Duodenal mucosa (tissue), 2 donors: ENCODE results near the gene ABCC6.

ENCODE experiments used
- H3K27ac ChIP-seq: one replicate; pipeline ENCODE4 v1.7.0; 2013; ENCODE audit warnings: low read depth, low read length
- H3K27me3 ChIP-seq, 2 donors: one replicate each; pipeline ENCODE4 v1.7.0; 2013; ENCODE audit warnings: low read length in 2 of 2, control low read depth in 1 of 2; ENCODE audit not compliant: insufficient read depth in 2 of 2, control insufficient read depth in 1 of 2
- H3K36me3 ChIP-seq, 2 donors: one replicate each; pipeline ENCODE4 v1.7.0; 2013; ENCODE audit warnings: low read length in 2 of 2, control low read depth in 1 of 2; ENCODE audit not compliant: insufficient read depth in 2 of 2, control insufficient read depth in 1 of 2
- H3K4me1 ChIP-seq, 2 donors: one replicate each; pipeline ENCODE4 v1.7.0; 2013; ENCODE audit warnings: low read length in 2 of 2, control low read depth in 1 of 2; ENCODE audit not compliant: insufficient read depth in 2 of 2, control insufficient read depth in 1 of 2
- H3K4me3 ChIP-seq, 2 donors: one replicate each; pipeline ENCODE4 v1.7.0; 2013; ENCODE audit warnings: low read length in 2 of 2, low read depth in 1 of 2
- H3K9ac ChIP-seq, 2 donors: one replicate each; pipeline ENCODE4 v1.7.0; 2013; ENCODE audit warnings: low read length in 2 of 2, low read depth in 1 of 2
- H3K9me3 ChIP-seq, 2 donors: one replicate each; pipeline ENCODE4 v1.7.0; 2013; ENCODE audit warnings: low read length in 2 of 2, control low read depth in 1 of 2; ENCODE audit not compliant: control insufficient read depth in 1 of 2

Gene ABCC6

DNA sequence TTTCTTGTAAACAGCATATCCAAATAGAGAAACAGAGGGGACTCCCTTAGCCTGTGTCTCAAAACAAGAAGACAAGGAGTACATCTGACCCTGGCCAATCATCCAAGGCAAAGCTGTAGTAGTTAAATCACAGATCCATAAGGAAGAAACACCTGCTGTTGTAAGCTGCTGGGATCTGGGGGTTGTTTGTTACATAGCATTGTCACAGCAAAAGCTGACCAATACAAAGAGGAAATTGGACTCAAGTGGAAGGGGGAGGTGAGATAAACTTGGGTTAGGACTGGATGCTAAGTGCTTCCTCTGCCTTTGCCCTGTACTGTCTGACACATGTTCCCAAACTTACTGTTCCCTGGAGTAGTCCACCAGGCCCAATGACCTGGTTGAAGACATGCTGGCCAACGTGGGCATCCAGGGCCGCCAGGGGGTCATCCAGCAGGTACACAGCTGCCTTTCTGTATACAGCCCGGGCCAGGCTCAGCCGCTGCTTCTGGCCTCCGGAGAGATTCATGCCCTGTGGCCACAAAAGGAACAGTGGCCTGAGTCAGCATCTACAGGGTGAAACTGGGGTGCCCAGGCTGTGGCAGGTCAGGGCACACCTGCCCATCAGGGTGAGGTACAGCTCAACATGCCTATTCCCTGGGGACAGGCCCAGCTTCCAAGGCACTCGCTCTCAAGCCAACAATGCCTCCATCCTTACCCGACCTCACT lies 44.7 kb downstream of the ABCC6 start:
- H3K27me3 ChIP-seq, result no peaks in the 10 kb centered on the region
- H3K4me1 ChIP-seq, result no peaks in the 10 kb centered on the region
- H3K4me3 ChIP-seq, result no peak overlapping the region
- no peak overlapping the region for H3K27ac ChIP-seq
- H3K36me3 ChIP-seq, result peaks cover 36 to 66% of the 10 kb centered on the region in 2 donors
- no peak overlapping the region for H3K9ac ChIP-seq
- no peaks in the 10 kb centered on the region for H3K9me3 ChIP-seq

DNA sequence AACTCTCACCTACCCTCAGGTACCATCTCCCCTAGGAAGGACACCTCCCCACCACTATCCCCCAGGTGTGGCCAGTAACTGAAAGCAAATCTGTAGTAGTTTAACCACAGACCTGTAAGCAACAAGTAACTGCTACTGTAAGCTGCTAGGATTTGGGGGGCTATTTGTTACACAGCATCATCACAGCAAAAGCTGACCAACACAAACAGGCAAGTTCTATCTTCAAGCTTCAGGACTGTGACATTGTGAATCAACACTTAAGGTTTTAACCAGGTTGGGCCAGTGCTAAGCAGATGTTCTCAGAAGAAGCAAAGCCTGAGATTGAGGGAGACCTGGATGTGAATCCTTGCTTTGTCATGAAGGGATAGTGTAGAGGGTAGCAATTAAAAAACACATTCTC lies 47.0 kb downstream of the ABCC6 start:
- H3K9me3 ChIP-seq, result no peaks in the 10 kb centered on the region
- H3K36me3 ChIP-seq, result peaks cover 32 to 58% of the 10 kb centered on the region in 2 donors
- no peak overlapping the region for H3K9ac ChIP-seq
- H3K4me3 ChIP-seq, result no peak overlapping the region
- H3K4me1 ChIP-seq, result no peaks in the 10 kb centered on the region
- no peaks in the 10 kb centered on the region for H3K27me3 ChIP-seq
- no peak overlapping the region for H3K27ac ChIP-seq

DNA sequence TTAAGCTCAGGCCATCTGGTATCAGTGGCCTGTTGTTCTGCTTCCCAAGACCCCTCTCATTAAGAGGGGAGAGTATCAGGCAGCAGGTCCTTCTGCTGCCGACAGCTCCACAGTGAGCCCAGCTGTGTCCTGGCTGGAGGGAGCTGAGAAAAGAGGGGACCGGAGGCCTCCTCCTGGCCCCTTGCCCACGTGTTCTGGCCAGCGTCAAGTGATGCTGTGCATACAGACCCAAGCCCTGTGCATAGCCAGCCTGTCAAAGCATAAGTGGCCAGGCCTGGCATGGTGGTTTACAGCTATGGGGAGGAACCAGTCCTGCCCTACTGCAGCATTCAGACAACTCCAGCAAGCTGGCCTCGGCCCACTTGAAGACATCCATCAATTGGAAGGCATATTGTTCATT lies 48.0 kb downstream of the ABCC6 start:
- Histone ChIP-seq H3K9me3 (no peaks in the 10 kb centered on the region), H3K4me1 (no peaks in the 10 kb centered on the region), H3K27ac (no peak overlapping the region), H3K4me3 (no peak overlapping the region), H3K27me3 (no peaks in the 10 kb centered on the region), H3K36me3 (peaks cover 28 to 66% of the 10 kb centered on the region in 2 donors), H3K9ac (no peak overlapping the region)

DNA sequence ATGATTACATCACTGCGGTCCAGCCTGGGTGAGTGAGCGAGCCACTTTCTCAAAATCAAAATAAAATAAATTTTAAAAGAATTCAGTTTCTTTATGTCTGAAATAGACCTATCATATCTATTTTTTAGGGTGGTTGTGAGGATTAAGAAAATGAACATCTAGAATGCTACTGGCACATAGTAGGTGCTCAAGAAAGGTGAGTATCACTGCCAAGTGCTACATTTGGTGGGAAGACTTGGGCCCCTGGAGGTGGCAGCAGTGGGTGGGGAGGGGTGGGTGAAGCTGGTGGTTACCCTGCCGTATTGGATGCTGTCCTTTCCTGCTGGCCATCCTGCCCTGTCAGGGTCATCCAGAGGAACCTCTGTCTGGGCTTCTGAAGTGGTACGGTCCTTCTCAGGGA lies 50.3 kb downstream of the ABCC6 start:
- Histone ChIP-seq H3K27me3 (no peaks in the 10 kb centered on the region), H3K27ac (no peak overlapping the region), H3K4me3 (no peak overlapping the region), H3K9me3 (no peaks in the 10 kb centered on the region), H3K4me1 (no peaks in the 10 kb centered on the region), H3K9ac (no peak overlapping the region), H3K36me3 (peaks cover 21 to 69% of the 10 kb centered on the region in 2 donors)

DNA sequence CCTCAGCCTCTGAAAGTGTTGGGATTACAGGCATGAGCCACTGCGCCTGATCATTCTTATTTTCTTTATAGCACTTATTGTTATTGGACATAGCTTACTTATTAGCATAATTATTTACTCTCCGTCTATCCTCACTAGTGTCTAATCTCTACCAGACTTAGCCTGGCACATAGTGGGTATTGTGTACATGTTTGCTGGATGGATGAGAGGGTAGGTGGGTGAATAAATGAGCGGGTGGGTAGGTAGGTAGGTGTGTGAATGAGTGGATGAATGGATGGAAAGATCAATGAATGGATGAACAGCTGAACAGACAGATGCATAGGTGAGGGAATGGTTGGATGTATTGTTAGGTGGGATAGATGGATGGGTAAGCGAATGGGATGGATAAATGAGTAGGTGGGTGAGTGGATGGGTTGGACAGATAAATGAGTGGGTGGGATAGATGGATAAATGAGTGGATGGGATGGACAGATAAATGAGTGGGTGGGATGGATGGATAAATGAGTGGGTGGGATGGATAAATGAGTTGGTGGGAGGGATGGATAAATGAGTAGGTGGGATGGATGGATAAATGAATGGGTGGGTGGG lies 51.9 kb downstream of the ABCC6 start:
- Histone ChIP-seq H3K9me3 (no peaks in the 10 kb centered on the region), H3K9ac (no peak overlapping the region), H3K36me3 (peaks cover 10 to 61% of the 10 kb centered on the region in 2 donors), H3K4me1 (no peaks in the 10 kb centered on the region), H3K27me3 (no peaks in the 10 kb centered on the region), H3K27ac (no peak overlapping the region), H3K4me3 (no peak overlapping the region)

DNA sequence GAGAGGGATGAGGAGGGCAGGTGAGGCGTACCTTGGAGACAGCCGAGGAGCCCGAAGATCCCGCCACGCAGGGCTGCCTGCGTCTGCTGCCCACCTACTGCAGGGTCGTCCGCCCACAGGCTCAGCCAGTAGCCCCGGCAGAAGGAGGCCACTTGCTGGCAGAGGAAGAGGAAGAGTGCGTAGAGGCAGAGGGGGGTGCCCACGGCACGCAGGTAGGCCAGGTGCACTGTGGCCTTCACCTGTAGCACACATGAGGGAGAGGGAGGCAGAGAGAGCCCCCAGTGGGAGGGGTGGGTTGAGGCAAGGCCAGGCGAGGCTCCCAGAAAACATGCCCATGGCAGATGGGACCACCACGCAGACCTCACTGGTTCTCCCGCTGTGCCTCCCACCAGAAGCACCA lies 53.7 kb downstream of the ABCC6 start:
- Histone ChIP-seq H3K36me3 (peaks cover 9 to 61% of the 10 kb centered on the region in 2 donors), H3K4me1 (no peaks in the 10 kb centered on the region), H3K27ac (no peak overlapping the region), H3K4me3 (no peak overlapping the region), H3K9ac (no peak overlapping the region), H3K9me3 (no peaks in the 10 kb centered on the region), H3K27me3 (no peaks in the 10 kb centered on the region)

DNA sequence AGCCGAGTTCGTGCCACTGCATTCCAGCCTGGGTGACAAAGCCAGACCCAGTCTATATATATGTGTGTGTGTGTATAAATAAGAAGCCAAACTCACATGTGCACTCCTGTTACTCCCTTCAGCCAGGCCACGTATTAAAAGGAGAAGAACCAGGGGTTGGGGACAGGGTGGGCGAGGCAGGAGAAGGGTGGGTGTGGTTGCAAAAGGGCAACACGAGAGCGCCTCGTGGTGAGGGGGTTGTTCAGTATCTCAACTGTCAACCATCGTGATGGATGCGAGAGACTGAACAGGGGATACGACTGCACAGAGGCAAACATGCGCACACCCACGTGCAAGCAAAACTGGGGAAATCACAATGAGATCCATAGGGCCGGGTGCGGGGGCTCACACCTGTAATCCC lies 54.9 kb downstream of the ABCC6 start:
- no peaks in the 10 kb centered on the region for H3K9me3 ChIP-seq
- H3K4me3 ChIP-seq, result no peak overlapping the region
- H3K27ac ChIP-seq, result no peak overlapping the region
- H3K27me3 ChIP-seq, result no peaks in the 10 kb centered on the region
- peaks cover 9 to 64% of the 10 kb centered on the region in 2 donors for H3K36me3 ChIP-seq
- H3K4me1 ChIP-seq, result no peaks in the 10 kb centered on the region
- no peak overlapping the region for H3K9ac ChIP-seq

DNA sequence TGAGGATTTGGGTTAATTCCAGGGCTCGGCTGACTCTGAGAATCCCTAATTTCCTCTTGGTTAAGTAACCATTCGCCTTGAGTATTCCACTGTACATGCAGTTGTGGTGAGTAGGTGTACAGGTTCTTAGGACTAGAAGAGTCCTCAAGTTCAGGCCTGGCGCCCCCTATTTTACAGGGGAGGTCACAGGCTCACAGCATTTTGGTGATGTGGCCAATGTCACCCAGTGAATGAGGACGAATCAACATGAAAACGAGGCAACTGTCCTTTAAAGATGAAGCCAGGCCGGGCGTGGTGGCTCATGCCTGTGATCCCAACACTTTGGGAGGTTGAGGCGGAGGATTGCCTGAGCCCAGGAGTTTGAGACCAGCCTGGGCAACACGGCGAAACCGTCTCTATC lies 55.4 kb downstream of the ABCC6 start:
- H3K27me3 ChIP-seq, result no peaks in the 10 kb centered on the region
- H3K9ac ChIP-seq, result no peak overlapping the region
- no peak overlapping the region for H3K4me3 ChIP-seq
- H3K36me3 ChIP-seq, result peaks cover 9 to 64% of the 10 kb centered on the region in 2 donors
- H3K27ac ChIP-seq, result no peak overlapping the region
- H3K9me3 ChIP-seq, result no peaks in the 10 kb centered on the region
- H3K4me1 ChIP-seq, result no peaks in the 10 kb centered on the region

DNA sequence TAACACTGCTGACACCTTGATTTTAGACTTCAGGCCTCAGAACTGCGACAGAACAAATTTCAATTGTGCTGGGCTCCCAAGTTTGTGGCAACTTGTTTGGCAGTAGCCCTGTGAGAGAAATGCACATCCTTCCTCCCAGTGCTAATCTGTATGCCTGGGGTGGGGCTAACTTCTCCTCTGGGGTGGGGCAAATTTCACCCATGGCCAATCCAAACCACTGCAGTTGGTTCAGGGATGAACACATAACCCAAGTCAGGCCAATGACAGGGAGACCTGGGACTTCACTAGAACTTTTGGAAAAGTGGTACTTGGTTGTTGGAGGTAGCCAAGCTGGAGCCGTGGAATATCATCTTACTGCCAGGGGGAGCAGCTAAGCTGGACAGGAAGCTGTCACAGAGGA lies 56.3 kb downstream of the ABCC6 start:
- H3K36me3 ChIP-seq, result peaks cover 9 to 73% of the 10 kb centered on the region in 2 donors

DNA sequence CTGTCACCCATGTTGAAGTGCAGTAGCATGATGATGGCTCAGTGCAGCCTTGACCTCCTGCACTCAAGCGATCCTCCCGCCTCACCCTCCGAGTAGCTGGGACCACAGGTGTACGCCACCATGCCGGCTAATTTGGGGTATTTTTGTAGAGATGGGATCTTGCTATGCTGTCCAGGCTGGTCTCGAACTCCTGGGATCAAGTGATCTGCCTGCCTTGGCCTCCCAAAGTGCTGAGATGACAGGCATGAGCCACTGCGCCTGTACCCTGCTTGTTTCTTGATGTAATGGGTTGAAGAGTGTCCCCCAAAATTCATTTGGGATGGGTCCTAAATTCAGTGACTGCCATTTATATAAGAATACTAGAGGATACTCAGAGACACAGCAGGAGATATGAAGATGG lies 57.2 kb downstream of the ABCC6 start:
- Histone ChIP-seq H3K4me1 (no peaks in the 10 kb centered on the region), H3K9me3 (no peaks in the 10 kb centered on the region), H3K9ac (no peak overlapping the region), H3K36me3 (peaks cover 6 to 76% of the 10 kb centered on the region in 2 donors), H3K27ac (no peak overlapping the region), H3K27me3 (no peaks in the 10 kb centered on the region), H3K4me3 (no peak overlapping the region)

More for the DNA sequence above, 56.3 kb downstream of the ABCC6 start:
- no peak overlapping the region for H3K9ac ChIP-seq
- H3K9me3 ChIP-seq, result no peaks in the 10 kb centered on the region
- H3K4me3 ChIP-seq, result no peak overlapping the region
- no peak overlapping the region for H3K27ac ChIP-seq
- H3K27me3 ChIP-seq, result no peaks in the 10 kb centered on the region
- no peaks in the 10 kb centered on the region for H3K4me1 ChIP-seq
